ENCODE data around the gene CBX5.
"Not testable (repeated sequence)": the region's sequence is repeated elsewhere in the genome, so short reads cannot be mapped to it uniquely, and the experiment has no call there.

CBX5 gene

DNA sequence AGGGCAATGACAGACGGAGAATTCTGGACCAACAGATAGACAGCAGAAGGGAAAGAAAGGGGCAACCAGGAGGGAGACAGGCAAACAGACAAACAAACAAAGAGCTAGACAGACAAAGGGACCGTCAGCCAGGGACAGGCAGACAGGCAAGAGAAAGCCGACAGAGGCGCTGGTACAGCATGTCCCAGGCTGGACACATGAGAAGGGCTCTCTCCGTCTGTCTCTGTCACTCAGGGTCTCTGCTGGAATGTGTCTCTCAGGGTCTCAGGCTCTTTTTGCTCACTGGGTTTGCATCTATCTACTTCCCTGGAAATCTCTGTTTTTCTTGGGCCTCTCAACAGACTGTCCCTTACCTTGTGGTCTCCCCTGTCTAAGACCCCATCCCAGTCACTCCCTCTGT lies 82.9 kb downstream of the CBX5 start:
- DNase-seq (ENCODE audit: low read depth) = no peak

- no peak for DNase-seq (ENCODE audit: low read depth)
Observed at GRCh38 chr12:54196396-54196795, 83.5 kb downstream of the CBX5 start.

DNA sequence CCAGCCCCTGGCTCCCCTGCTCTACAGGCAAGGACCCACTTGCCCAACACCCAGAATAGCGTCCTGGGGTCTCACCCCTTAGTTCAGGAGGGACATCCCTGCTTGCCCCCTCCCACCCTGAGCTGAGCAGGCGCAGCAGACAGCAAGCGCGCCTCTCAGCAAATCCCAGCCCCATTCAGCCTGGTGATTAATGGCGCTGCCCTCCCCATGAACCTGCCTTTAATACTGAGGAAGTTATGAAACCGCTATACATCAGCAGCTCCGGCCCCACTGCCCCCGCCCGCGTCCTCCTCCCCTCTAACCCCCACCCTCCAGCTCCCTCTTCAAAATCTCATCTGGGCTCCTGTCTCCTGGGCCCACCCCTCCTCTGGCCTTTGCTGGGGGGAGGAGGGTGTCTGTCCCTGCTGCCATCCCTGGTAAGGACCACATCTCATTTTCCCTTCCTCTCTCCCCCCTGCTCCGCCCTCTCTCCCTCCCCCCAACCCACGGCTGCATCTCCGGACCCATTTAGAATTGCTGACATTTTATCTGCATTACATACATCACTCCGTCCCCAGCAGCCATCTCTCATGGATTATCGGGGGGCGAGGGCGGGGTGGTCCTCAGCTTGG lies 84.1 kb downstream of the CBX5 start:
- DNase-seq (ENCODE audit: low read depth) = no peak

DNA sequence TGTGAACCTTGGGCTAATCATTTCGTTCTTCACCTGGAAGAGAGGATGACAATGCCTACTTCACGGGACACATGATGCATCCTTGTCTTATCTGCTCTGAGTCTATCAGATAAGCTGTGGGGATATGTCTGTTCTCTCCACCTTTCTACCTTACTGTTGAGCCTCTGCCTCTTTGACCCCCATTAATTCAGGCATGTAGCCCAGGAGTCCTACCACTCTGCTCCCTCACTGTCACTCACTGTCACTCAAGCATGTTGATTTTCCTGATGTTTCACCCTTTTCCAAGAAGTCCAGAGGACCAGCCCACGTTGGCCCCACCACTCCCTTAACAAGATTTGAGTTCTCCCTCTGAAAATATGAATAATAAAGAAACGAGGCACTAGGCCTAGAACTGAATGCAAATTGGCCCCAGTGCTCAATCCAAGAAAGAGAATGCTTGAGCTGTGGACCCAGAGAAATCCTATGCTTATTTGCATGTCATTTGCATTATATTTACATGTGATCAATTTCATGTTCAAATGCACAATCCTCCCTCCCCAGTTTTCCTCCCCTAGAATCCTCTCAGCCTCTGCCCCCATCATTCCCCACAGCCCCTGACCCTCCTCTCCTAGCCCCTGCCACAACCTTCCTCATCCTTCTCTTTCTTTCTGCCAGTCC lies 84.7 kb downstream of the CBX5 start:
- no peak for DNase-seq (ENCODE audit: low read depth)

GRCh38 chr12:54194611-54195010 lies 85.3 kb downstream of the CBX5 start:
- DNase-seq (ENCODE audit: low read depth) = not testable (repeated sequence)

GRCh38 chr12:54193434-54193833 lies 86.5 kb downstream of the CBX5 start:
- DNase-seq (ENCODE audit: low read depth) = no peak

DNA sequence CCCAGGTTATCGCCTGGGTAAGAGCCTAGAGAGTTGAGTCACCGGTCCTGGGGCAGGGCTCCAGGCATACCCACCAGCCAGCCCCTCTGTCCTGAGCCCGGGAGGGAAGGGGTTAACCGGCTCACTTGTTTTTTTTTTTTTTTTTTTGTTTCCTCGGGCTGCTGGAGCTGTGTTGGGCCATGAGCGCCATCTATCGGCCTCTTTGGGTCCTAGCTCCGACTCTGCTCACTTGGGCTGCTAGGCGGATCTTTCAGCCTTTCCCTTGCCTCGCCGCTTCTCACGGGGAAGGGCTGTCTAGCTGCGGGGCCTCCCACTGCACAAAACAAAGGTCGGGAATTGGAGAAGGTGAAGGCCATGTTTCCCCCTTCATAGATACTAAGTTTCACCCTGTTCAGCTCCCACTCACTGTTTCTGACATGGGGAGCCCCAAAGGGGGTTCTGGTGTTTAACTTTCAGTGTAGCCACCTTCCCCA lies 88.3 kb downstream of the CBX5 start:
- DNase-seq (ENCODE audit: low read depth) = peak; percentile 61

DNA sequence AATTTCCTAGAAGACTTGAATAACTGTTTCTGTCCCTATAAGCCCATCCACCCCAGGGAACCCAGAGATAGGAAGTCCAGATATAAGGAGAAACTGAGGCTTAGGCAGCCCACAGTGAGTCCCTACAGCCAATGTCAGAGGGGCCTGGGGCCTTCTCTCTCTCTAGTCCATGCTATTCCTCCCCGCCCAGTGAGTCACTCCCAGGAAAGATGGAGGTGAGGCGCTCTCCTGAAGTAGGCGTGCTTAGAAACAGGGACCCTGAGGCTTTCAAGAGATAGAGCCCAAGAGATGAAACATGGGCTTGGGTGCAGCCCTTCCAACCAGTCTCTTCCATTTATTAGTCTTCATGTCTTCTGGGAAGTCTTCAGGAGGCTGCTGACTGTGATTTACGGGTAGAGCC lies 88.8 kb downstream of the CBX5 start:
- DNase-seq (ENCODE audit: low read depth) = no peak

DNA sequence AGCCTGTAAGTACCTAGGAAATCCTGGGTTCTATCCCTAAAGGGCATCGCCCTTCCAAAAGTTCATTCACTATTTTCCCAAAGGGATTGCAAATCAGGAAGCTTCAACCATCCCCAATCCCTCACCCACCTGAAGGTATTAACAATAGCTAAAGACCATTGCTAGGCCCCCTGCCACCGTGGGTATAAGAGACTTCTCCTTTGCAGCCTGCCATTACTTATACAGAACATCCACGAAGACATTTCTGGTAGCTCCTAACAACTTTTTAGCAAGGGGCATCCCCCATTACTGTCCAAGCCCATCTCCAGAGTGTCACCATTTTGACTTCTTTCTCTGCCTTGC lies 90.8 kb downstream of the CBX5 start:
- DNase-seq (ENCODE audit: low read depth) = no peak

- no peak for DNase-seq (ENCODE audit: low read depth)
Observed at GRCh38 chr12:54187075-54187474, 92.8 kb downstream of the CBX5 start.

DNA sequence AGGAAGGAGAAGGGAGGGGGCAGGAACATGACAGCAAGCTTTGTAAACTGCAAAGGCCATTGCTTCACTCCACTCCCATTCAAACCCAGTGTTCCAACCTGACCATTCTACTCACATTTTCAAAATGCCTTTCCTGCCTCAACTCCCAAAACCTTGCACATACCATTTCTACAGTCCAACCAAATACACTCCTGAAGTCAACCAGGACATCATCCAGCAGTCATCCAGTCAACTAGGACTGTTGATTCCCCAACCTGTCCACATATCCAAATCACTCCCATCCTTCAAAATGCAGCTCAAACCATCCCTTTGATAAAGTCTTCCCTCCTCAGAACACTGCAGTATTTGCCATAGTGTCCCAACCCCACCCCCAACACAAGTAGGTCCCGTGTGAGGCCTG lies 94.0 kb downstream of the CBX5 start:
- no peak for DNase-seq (ENCODE audit: low read depth)

DNA sequence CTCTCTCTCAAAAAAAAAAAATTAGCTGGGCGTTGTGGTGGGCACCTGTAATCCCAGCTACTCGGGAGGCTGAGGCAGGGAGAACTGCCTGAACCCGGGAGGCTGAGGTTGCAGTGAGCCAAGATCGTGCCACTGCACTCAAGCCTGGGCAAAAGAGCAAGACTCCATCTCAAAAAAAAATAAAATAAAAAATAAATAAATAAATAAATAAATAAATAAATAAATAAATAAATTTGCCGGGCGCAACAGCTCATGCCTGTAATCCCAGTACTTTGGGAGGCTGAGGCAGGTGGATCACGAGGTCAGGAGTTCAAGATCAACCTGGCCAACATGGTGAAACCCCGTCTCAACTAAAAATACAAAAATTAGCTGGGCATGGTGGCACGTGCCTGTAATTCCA lies 94.6 kb downstream of the CBX5 start:
- not testable (repeated sequence) for DNase-seq (ENCODE audit: low read depth)

GRCh38 chr12:54184024-54184805 lies 95.7 kb downstream of the CBX5 start:
- DNase-seq (ENCODE audit: low read depth) = no peak

DNA sequence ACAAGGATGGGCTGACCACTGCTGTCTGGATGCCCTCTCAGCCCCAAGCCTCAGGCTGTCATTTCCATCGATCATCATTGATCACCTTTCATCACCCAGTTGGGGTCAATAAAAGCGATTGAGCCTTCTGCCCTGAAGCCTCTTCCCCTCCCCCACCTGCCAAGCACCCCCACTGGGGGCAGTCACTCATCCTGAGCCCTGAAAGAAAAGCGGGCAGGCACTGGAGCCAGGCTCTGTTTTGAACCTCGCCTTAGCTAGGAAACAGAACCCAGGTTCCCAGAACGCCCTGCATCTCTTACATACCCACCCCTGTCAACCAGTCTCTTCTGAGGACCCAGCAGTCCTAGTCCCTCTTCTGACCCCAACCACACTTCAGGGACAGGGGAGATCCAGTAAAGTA lies 96.9 kb downstream of the CBX5 start:
- no peak for DNase-seq (ENCODE audit: low read depth)

DNA sequence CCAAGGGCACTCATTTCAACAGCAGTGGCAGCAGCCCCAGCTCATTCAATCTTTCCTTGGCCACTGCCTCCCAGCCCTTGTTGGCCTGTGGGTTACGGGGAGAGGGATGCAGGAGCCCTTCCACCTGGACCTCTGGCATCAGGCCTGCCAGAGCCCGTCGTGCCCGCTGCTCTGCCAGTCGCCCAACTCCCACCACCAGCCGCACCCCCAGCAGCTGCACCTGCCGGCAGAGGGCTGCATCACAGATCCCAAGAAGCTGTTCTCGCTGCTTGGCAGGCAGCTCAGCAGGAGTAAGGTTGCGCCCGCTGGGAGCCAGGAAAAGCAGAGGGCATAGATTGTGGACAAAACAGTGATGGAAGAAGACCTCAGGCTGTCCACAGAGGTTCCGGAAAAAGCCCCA lies 97.8 kb downstream of the CBX5 start:
- DNase-seq (ENCODE audit: low read depth) = no peak

Measured in activated T-helper 1 cell treated with Interleukin-2 at 50 U/mL for 16 hours (primary cell).